Stomach (tissue), 4 donors: ENCODE data around the gene PCDH9.

Experiments
- CTCF ChIP-seq, 7 experiments: fragments of 450-650 bp in 4 of 7; fragments of 200-600 bp in 3 of 7; sonication (generic) in 3 of 7; IDR thresholded peaks; one replicate each; pipeline ENCODE4 v1.5.1; 2016 to 2019; ENCODE audit warnings: antibody characterized with exemption in 7 of 7, control low read depth in 2 of 7, mild to moderate bottlenecking in 1 of 7
- POLR2A ChIP-seq, 4 donors: fragments of 450-650 bp; IDR thresholded peaks; one replicate each; pipeline ENCODE4 v1.6.1; 2016; ENCODE audit warnings: antibody characterized with exemption in 4 of 4, control low read depth in 2 of 4, mild to moderate bottlenecking in 1 of 4, moderate library complexity in 1 of 4

GRCh38 chr13:66343224-66343828, 886.8 kb downstream of the PCDH9 start:
- TF ChIP-seq CTCF (IDR thresholded peaks at IDR 0.05), result no peak
- no peak for TF ChIP-seq POLR2A (IDR thresholded peaks at IDR 0.05)
